ENCODE results near the gene ZNF821.

- TF ChIP-seq CTCF (conservative IDR thresholded peaks at IDR 0.05; ENCODE audit: low read length): no peak
- no peak for TF ChIP-seq EZH2phosphoT487 (IDR thresholded peaks at IDR 0.05; ENCODE audit: borderline replicate concordance)
Measured at GRCh38 chr16:71914802-71915201, 30.8 kb upstream of the ZNF821 start.

All from Loucy (cell line).